Testis (tissue), 3 donors: ENCODE data around the gene SIK3. TPM values are rescaled to one million over a fixed set of nuclear protein-coding genes. Genes with fewer than 3 reads are reported as not detected.

Experiments
- DNase-seq: peaks from one replicate; pipeline ENCODE4 v3.0.0-alpha.2; 2019
- H3K27ac ChIP-seq, 2 donors: fragments of 200-600 bp; sonication (generic); one replicate each; pipeline ENCODE4 v1.5.1; 2019
- H3K27me3 ChIP-seq: fragments of 200-600 bp; sonication (generic); one replicate; pipeline ENCODE4 v1.5.1; 2019
- H3K36me3 ChIP-seq: fragments of 200-600 bp; sonication (generic); one replicate; pipeline ENCODE4 v1.5.1; 2017; ENCODE audit warnings: low read depth; ENCODE audit errors: missing control alignments
- H3K4me1 ChIP-seq: fragments of 200-600 bp; sonication (generic); one replicate; pipeline ENCODE4 v1.5.1; 2019
- H3K4me3 ChIP-seq, 2 donors: fragments of 200-600 bp; sonication (generic); one replicate each; pipeline ENCODE4 v1.5.1; 2017 to 2019
- H3K9me3 ChIP-seq: fragments of 200-600 bp; sonication (generic); one replicate; pipeline ENCODE4 v1.5.1; 2017
- POLR2A ChIP-seq: fragments of 450-650 bp; IDR thresholded peaks from one replicate; pipeline ENCODE4 v1.6.1; 2017; ENCODE audit warnings: antibody characterized with exemption, mild to moderate bottlenecking, moderate library complexity
- WGBS, 2 donors: methylation state at CpG; one replicate each; pipeline ENCODE4 v1.1.5; 2018; 5-methylcytosine and 5-hydroxymethylcytosine counted together
- intact Hi-C: fragments of 100-400 bp; cut with DNase I; formaldehyde crosslinking; loops from one replicate; pipeline ENCODE4 v1.15.1; 2023; ENCODE audit warnings: low total_unique reads
- polyA plus RNA-seq: library from polyadenylated mRNA; stranded (reverse); fragments of 350-450 nt; fragmentation: Illumina TruSeq; extraction: RNeasy Lipid Tissue Mini Kit (QIAGEN cat#74804); gene quantifications from one replicate; pipeline ENCODE4 v1.2.3, GENCODE V29; 2014; ENCODE audit warnings: low read depth, low replicate concordance; ENCODE audit not compliant: insufficient read depth
- total RNA-seq, 2 donors: library from RNA; depleted of rRNA; stranded (reverse); fragments of >200 nt; gene quantifications; one replicate each; pipeline ENCODE4 v1.2.3, GENCODE V29; 2016
- TF ChIP-seq, protein P1 (sequence below), 3 experiments: fragments of 450-650 bp in 2 of 3; fragments of 200-600 bp in 1 of 3; sonication (generic) in 1 of 3; IDR thresholded peaks; one replicate each; pipeline ENCODE4 v1.5.1; 2016 to 2019; ENCODE audit warnings: antibody characterized with exemption in 3 of 3, mild to moderate bottlenecking in 2 of 3, moderate library complexity in 1 of 3

Gene SIK3
- total and polyA plus RNA-seq, 3 donors from 2014 or later = 112 to 125 (median 123) TPM

DNA sequence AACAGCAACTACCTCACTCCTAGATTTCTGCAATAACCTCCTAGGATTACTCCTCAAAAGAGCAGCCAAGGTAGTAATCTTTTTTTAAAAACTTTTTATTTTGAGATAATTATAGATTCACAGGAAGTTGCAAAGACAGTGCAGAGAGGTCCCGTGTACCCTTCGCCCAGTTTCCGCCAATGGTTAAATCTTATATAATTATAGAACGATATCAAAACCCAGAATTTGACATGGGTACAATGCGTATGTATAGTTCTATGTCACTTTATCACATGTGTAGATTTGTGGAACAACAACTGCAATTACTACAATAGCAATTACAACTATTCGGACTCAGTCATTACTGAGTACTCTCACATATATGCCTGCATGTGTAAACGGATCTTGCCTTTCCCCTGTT lies 166.0 kb downstream of the SIK3 start:
- Histone ChIP-seq H3K36me3 (no peaks in the 10 kb centered on the region), H3K9me3 (no peaks in the 10 kb centered on the region), H3K4me3 (no peak overlapping the region), H3K27ac (no peak overlapping the region), H3K27me3 (no peaks in the 10 kb centered on the region), H3K4me1 (peaks cover 12% of the 10 kb centered on the region)
- no peak for DNase-seq
- WGBS, 2 donors = 86% methylated on average over 7 of the region's 7 CpGs
- TF ChIP-seq, protein P1, sequence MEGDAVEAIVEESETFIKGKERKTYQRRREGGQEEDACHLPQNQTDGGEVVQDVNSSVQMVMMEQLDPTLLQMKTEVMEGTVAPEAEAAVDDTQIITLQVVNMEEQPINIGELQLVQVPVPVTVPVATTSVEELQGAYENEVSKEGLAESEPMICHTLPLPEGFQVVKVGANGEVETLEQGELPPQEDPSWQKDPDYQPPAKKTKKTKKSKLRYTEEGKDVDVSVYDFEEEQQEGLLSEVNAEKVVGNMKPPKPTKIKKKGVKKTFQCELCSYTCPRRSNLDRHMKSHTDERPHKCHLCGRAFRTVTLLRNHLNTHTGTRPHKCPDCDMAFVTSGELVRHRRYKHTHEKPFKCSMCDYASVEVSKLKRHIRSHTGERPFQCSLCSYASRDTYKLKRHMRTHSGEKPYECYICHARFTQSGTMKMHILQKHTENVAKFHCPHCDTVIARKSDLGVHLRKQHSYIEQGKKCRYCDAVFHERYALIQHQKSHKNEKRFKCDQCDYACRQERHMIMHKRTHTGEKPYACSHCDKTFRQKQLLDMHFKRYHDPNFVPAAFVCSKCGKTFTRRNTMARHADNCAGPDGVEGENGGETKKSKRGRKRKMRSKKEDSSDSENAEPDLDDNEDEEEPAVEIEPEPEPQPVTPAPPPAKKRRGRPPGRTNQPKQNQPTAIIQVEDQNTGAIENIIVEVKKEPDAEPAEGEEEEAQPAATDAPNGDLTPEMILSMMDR (IDR thresholded peaks at IDR 0.05) = no peak
- no peak for TF ChIP-seq POLR2A
- intact Hi-C loops = no loop called here

DNA sequence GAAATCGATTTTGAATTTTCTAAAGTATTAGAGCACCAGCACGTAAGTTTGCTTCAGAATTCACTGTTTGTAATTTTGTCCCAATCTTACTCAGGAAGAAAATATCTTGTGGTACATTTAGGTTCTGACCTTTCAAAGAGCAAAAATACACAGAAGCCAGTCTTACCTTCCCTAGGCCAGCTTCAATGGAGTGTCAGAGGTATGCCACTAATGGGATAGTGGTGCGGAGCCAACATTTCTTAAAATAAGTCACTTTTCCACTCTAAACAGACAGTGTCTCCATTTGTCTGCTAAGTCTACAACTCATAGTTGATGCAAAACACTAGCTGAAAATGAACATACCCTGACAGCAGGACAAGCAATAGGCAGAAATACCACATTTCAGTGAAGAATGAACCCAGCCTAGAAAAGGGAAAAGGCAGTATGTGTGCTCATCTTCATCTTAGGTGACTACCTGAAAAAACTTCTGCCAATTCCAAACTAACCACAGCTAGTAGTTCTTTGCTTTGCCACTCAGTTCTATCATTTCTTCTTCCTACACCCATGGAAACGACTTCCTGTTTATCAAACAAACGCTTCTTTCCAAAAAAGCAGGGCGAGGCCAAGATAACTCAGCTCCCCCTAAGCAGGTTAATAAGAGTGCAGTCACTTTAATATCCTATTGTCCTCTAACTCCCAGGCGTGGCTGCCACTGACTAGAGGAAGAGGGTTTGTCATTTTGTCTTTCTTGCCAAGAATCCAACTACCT lies 166.8 kb downstream of the SIK3 start:
- H3K27me3 ChIP-seq = no peaks in the 10 kb centered on the region
- H3K36me3 ChIP-seq = no peaks in the 10 kb centered on the region
- no peak overlapping the region for H3K4me3 ChIP-seq
- no peak for DNase-seq
- no peak for TF ChIP-seq POLR2A
- TF ChIP-seq, protein P1 (IDR thresholded peaks at IDR 0.05) = no peak
- intact Hi-C loops = no loop called here
- WGBS, 2 donors = 83 to 86% methylated on average over 7 of the region's 7 CpGs
- H3K4me1 ChIP-seq = peaks cover 12% of the 10 kb centered on the region
- no peaks in the 10 kb centered on the region for H3K9me3 ChIP-seq
- no peak overlapping the region for H3K27ac ChIP-seq

DNA sequence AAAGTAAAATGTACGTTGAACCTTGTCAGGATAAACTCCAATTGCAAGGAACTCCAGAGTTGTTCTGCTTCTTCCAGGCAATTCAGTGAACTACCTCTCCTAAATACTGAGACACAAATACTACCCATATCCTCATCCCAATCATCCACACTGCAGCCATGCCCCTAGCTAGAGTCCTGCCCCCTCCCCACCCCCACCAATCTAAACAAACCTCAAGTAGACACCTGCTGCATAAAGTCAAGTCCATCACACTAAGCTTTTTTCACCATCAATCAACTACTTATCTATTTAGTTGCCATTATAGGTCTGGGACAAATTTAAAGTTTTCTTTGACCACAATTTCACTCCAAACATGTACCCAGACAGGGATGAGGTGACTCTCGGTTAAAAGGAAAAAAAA lies 167.6 kb downstream of the SIK3 start:
- WGBS, 2 donors = 72 to 81% methylated on average over 2 of the region's 2 CpGs
- no peak for DNase-seq
- no peaks in the 10 kb centered on the region for H3K9me3 ChIP-seq
- TF ChIP-seq POLR2A = no peak
- TF ChIP-seq, protein P1 (IDR thresholded peaks at IDR 0.05) = no peak
- H3K27ac ChIP-seq = no peak overlapping the region
- peaks cover 12% of the 10 kb centered on the region for H3K4me1 ChIP-seq
- H3K36me3 ChIP-seq = no peaks in the 10 kb centered on the region
- H3K27me3 ChIP-seq = no peaks in the 10 kb centered on the region
- intact Hi-C loops = no loop called here
- H3K4me3 ChIP-seq = no peak overlapping the region

DNA sequence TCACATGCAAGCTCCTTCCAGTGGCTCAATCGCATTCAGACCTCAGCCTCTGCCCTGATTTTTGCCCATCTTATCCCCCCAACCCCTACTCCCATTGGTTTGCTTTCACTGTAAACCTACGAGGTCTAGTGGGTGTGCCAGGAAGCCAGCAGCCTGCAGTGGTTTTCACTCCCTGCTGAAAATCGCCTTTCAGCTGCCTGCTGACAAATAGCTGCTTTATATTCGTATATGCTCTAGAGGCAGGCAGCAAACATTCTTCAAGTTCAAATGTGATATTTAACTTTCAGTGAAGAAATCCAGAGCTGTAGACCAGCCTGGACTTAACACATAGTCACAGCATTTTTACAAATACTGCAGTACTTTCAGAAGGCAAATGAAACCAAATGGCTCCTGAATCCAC lies 168.1 kb downstream of the SIK3 start:
- Histone ChIP-seq H3K27ac (no peak overlapping the region), H3K4me1 (peaks cover 12% of the 10 kb centered on the region), H3K9me3 (no peaks in the 10 kb centered on the region), H3K4me3 (no peak overlapping the region), H3K36me3 (no peaks in the 10 kb centered on the region), H3K27me3 (no peaks in the 10 kb centered on the region)
- no peak for TF ChIP-seq POLR2A
- TF ChIP-seq, protein P1 (IDR thresholded peaks at IDR 0.05) = no peak
- 47 to 59% methylated on average over 4 of the region's 4 CpGs for WGBS, 2 donors
- intact Hi-C loops = no loop called here
- no peak for DNase-seq
